Ovary (tissue), 3 donors: ENCODE data around the gene RANBP17.

ENCODE experiments used
- CTCF ChIP-seq, 3 donors: fragments of 450-650 bp in 2 of 3; fragments of 200-600 bp in 1 of 3; IDR thresholded peaks; one replicate each; pipeline versions ENCODE4 v1.5.1 to v1.8.0; 2016 to 2022; ENCODE audit warnings: antibody characterized with exemption in 3 of 3, mild to moderate bottlenecking in 1 of 3
- EP300 ChIP-seq: sonication (generic); formaldehyde crosslinking; IDR thresholded peaks from one replicate; pipeline ENCODE4 v1.6.1; 2017; ENCODE audit warnings: antibody characterized with exemption
- donor health status: DM: no; HTN: no; CAD: no.

- TF ChIP-seq CTCF (IDR thresholded peaks at IDR 0.05): no peak
- no peak for TF ChIP-seq EP300
Measured at GRCh38 chr5:170875811-170876210, 14.0 kb downstream of the RANBP17 start.
